Uterus (tissue), 4 donors: ENCODE measurements around the gene ILF2. TPM values are rescaled to one million over a fixed set of nuclear protein-coding genes. Genes with fewer than 3 reads are reported as not detected.

Experiments used
- DNase-seq, 2 donors: peaks; one replicate each; pipeline ENCODE4 v3.0.0-alpha.2; 2019 to 2020
- H3K27ac ChIP-seq, 2 donors: fragments of 200-600 bp; sonication (generic); 1 replicate in 1 of 2; 2 replicates in 1 of 2; pipeline ENCODE4 v1.5.1; 2016 to 2018
- H3K27me3 ChIP-seq, 2 donors: fragments of 200-600 bp; sonication (generic); one replicate each; pipeline ENCODE4 v1.5.1; 2018 to 2019; ENCODE audit warnings: control low read depth in 1 of 2
- H3K36me3 ChIP-seq, 2 donors: fragments of 200-600 bp; sonication (generic); one replicate each; pipeline ENCODE4 v1.5.1; 2019; ENCODE audit warnings: control low read depth in 1 of 2
- H3K4me1 ChIP-seq, 2 donors: fragments of 200-600 bp; sonication (generic); one replicate each; pipeline ENCODE4 v1.5.1; 2018 to 2019; ENCODE audit warnings: control low read depth in 1 of 2
- H3K4me3 ChIP-seq, 2 donors: fragments of 200-600 bp; sonication (generic); 1 replicate in 1 of 2; 2 replicates in 1 of 2; pipeline ENCODE4 v1.5.1; 2018 to 2019; ENCODE audit warnings: mild to moderate bottlenecking in 1 of 2
- H3K9me3 ChIP-seq, 2 donors: fragments of 200-600 bp; sonication (generic); one replicate each; pipeline ENCODE4 v1.5.1; 2019; ENCODE audit warnings: control low read depth in 1 of 2
- POLR2A ChIP-seq, 2 donors: fragments of 450-650 bp; IDR thresholded peaks; one replicate each; pipeline ENCODE4 v1.6.1; 2016; ENCODE audit warnings: antibody characterized with exemption in 2 of 2, mild to moderate bottlenecking in 1 of 2, moderate library complexity in 1 of 2
- intact Hi-C: fragments of 100-400 bp; cut with DNase I; formaldehyde crosslinking; loops from one replicate; pipeline ENCODE4 v1.15.1; 2023; ENCODE audit warnings: low total_unique reads
- total RNA-seq, 4 donors: library from RNA; depleted of rRNA in 3 of 4; stranded (reverse); fragments of >200 nt in 3 of 4; gene quantifications; one replicate each; pipeline versions ENCODE4 v1.1.0 to v1.2.4, GENCODE V29; 2014 to 2023
- TF ChIP-seq, protein P1 (sequence below), 4 experiments: fragments of 200-600 bp in 2 of 4; fragments of 450-650 bp in 2 of 4; sonication (generic) in 2 of 4; IDR thresholded peaks; one replicate each; pipeline ENCODE4 v1.5.1; 2016 to 2019; ENCODE audit warnings: antibody characterized with exemption in 4 of 4, mild to moderate bottlenecking in 2 of 4, moderate library complexity in 1 of 4
- donor health status: DM: yes; HTN: yes; CAD: no.

ILF2 gene
- total RNA-seq, 4 donors from 2014 or later, result 82.7 to 252 (median 111) TPM

GRCh38 chr1:153685544-153686340 lies 14.9 kb upstream of the ILF2 start:
- DNase-seq, result no peak
- intact Hi-C loops, result no loop called here
- no peaks in the 10 kb centered on the region for H3K27me3 ChIP-seq
- no peak for TF ChIP-seq POLR2A (IDR thresholded peaks at IDR 0.05)
- TF ChIP-seq, protein P1, sequence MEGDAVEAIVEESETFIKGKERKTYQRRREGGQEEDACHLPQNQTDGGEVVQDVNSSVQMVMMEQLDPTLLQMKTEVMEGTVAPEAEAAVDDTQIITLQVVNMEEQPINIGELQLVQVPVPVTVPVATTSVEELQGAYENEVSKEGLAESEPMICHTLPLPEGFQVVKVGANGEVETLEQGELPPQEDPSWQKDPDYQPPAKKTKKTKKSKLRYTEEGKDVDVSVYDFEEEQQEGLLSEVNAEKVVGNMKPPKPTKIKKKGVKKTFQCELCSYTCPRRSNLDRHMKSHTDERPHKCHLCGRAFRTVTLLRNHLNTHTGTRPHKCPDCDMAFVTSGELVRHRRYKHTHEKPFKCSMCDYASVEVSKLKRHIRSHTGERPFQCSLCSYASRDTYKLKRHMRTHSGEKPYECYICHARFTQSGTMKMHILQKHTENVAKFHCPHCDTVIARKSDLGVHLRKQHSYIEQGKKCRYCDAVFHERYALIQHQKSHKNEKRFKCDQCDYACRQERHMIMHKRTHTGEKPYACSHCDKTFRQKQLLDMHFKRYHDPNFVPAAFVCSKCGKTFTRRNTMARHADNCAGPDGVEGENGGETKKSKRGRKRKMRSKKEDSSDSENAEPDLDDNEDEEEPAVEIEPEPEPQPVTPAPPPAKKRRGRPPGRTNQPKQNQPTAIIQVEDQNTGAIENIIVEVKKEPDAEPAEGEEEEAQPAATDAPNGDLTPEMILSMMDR (IDR thresholded peaks at IDR 0.05), result no peak
- no peaks in the 10 kb centered on the region for H3K4me1 ChIP-seq
- H3K4me3 ChIP-seq, result no peak overlapping the region
- no peaks in the 10 kb centered on the region for H3K9me3 ChIP-seq
- H3K36me3 ChIP-seq, result no peaks in the 10 kb centered on the region
- H3K27ac ChIP-seq, result no peak overlapping the region

DNA sequence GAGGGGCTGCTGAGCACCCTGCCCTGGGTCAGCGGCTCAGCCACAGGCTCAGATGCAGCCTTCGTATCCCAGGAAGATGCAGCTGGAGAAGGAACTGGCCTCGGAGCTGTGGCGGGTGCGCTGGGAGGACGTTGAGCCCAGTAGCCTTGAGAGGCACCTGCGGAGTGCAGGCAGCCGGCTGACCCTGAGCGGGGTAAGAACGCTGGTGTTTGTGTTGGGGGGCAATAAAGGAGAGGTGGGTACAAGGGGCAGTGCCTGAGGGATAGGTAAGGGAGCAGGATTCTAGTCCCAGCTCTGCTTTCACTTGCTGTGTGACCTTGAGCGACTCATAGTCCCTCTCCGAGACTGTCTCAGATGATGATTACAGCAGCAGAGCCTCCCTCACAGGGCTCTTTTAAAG lies 14.1 kb upstream of the ILF2 start:
- Histone ChIP-seq H3K4me3 (no peak overlapping the region), H3K9me3 (no peaks in the 10 kb centered on the region), H3K4me1 (no peaks in the 10 kb centered on the region), H3K36me3 (no peaks in the 10 kb centered on the region), H3K27ac (no peak overlapping the region), H3K27me3 (no peaks in the 10 kb centered on the region)
- intact Hi-C loops, result loop anchor here (5.0 kb wide), 1 partner anchor 67 kb away; no protein-coding TSS in a partner anchor
- no peak for DNase-seq
- no peak for TF ChIP-seq POLR2A (IDR thresholded peaks at IDR 0.05)
- TF ChIP-seq, protein P1 (IDR thresholded peaks at IDR 0.05), result no peak

GRCh38 chr1:153683854-153684253 lies 13.1 kb upstream of the ILF2 start:
- TF ChIP-seq, protein P1 (IDR thresholded peaks at IDR 0.05), result no peak
- no peak for TF ChIP-seq POLR2A (IDR thresholded peaks at IDR 0.05)
- DNase-seq, result no peak
- Histone ChIP-seq H3K27me3 (no peaks in the 10 kb centered on the region), H3K9me3 (no peaks in the 10 kb centered on the region), H3K27ac (no peak overlapping the region), H3K4me3 (no peak overlapping the region), H3K4me1 (no peaks in the 10 kb centered on the region), H3K36me3 (no peaks in the 10 kb centered on the region)
- intact Hi-C loops, result loop anchor here (5.0 kb wide), 1 partner anchor 68 kb away; no protein-coding TSS in a partner anchor

DNA sequence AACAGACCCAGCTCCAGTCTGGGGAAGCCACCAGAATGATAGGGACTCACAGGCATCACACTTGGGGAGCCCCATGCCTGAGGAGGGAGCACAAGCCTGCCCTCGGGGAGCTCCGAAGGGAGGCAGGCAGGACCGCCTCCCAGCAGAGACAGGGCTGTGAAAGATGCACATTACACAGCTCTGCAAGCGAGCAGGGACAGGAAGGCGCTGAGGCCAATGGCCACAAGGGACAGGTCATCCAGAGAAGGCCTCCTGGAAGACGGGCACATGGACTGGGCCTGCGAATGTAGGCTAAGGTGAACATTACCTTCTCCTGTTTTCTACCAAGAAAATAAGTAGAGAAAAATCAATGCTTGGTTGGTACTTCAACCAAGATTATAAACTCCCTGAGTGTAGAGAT lies 11.9 kb upstream of the ILF2 start:
- intact Hi-C loops, result loop anchor here (5.0 kb wide), 1 partner anchor 70 kb away; no protein-coding TSS in a partner anchor
- no peaks in the 10 kb centered on the region for H3K9me3 ChIP-seq
- H3K27me3 ChIP-seq, result no peaks in the 10 kb centered on the region
- DNase-seq, result no peak
- no peak overlapping the region for H3K4me3 ChIP-seq
- no peaks in the 10 kb centered on the region for H3K4me1 ChIP-seq
- no peaks in the 10 kb centered on the region for H3K36me3 ChIP-seq
- no peak overlapping the region for H3K27ac ChIP-seq
- TF ChIP-seq, protein P1 (IDR thresholded peaks at IDR 0.05), result no peak
- TF ChIP-seq POLR2A (IDR thresholded peaks at IDR 0.05), result no peak

DNA sequence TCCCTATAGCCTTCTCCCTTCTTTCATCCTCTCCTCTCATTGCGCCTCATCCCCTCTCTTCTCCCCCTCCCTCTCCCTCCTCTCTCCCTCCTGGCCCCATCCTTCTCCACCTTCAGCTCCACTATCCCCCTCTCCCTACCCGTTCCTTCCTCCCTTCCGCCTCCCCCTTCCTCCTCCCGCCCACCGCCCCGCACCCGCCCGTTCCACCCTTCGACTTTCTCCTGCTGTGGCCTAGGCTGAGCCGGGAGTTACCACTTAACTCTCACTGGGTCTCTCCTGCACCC lies 9.3 kb upstream of the ILF2 start:
- TF ChIP-seq POLR2A (IDR thresholded peaks at IDR 0.05), result no peak
- TF ChIP-seq, protein P1 (IDR thresholded peaks at IDR 0.05), result no peak
- intact Hi-C loops, result loop anchor here (5.0 kb wide), 1 partner anchor 72 kb away; no protein-coding TSS in a partner anchor
- Histone ChIP-seq H3K36me3 (no peaks in the 10 kb centered on the region), H3K4me3 (peak overlapping the region; percentile 47 to 69), H3K9me3 (no peaks in the 10 kb centered on the region), H3K27ac (peak overlapping the region; percentile 74 to 83), H3K27me3 (no peaks in the 10 kb centered on the region), H3K4me1 (no peaks in the 10 kb centered on the region)
- no peak for DNase-seq
